Upper lobe of left lung (tissue), 4 donors: ENCODE data around the gene TLE3.

Experiments
- POLR2AphosphoS5 ChIP-seq, 2 donors: sonication (generic); formaldehyde crosslinking; IDR thresholded peaks; one replicate each; pipeline ENCODE4 v1.5.1; 2017; ENCODE audit warnings: antibody characterized with exemption in 2 of 2
- TF ChIP-seq, protein P1 (sequence below), 6 experiments: fragments of 450-650 bp in 4 of 6; fragments of 200-600 bp in 2 of 6; sonication (generic) in 2 of 6; IDR thresholded peaks; one replicate each; pipeline ENCODE4 v1.5.1; 2016 to 2019; ENCODE audit warnings: antibody characterized with exemption in 6 of 6

DNA sequence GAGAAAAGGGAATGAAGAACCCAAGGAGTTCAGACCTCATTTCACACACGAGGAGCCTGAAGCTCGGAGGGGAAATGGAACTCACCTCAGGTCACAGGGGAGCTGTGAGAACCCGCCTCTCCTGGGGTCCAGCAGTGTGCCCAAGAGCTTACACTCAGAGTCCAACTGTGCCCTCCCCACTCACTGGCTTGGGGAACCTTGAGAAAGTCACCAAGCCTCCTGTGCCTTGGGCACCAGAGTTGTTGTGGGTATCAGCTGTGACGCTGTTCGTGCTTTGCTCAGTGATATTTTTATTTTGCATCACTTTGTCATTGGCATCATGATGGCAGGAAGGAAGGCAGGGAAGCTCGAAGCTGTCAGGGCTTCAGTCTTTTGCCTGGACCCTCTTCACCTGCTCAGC lies 83.4 kb downstream of the TLE3 start:
- TF ChIP-seq, protein P1, sequence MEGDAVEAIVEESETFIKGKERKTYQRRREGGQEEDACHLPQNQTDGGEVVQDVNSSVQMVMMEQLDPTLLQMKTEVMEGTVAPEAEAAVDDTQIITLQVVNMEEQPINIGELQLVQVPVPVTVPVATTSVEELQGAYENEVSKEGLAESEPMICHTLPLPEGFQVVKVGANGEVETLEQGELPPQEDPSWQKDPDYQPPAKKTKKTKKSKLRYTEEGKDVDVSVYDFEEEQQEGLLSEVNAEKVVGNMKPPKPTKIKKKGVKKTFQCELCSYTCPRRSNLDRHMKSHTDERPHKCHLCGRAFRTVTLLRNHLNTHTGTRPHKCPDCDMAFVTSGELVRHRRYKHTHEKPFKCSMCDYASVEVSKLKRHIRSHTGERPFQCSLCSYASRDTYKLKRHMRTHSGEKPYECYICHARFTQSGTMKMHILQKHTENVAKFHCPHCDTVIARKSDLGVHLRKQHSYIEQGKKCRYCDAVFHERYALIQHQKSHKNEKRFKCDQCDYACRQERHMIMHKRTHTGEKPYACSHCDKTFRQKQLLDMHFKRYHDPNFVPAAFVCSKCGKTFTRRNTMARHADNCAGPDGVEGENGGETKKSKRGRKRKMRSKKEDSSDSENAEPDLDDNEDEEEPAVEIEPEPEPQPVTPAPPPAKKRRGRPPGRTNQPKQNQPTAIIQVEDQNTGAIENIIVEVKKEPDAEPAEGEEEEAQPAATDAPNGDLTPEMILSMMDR (IDR thresholded peaks at IDR 0.05) = no peak
- TF ChIP-seq POLR2AphosphoS5 (IDR thresholded peaks at IDR 0.05) = no peak
